HepG2 (cell line): ENCODE measurements around the gene DPEP3. TPM values are rescaled to one million over a fixed set of nuclear protein-coding genes. Genes with fewer than 3 reads are reported as not detected.

ENCODE experiments used
- ARID4A ChIP-seq: sonication (generic); formaldehyde crosslinking; IDR thresholded peaks from 2 replicates; pipeline ENCODE4 v1.5.0; 2020; ENCODE audit warnings: mild to moderate bottlenecking, missing genetic modification reagents, borderline replicate concordance
- FOSL2 ChIP-seq: sonication (generic); formaldehyde crosslinking; IDR thresholded peaks from 2 replicates; pipeline ENCODE4 v1.4.0; 2020; ENCODE audit warnings: missing genetic modification reagents
- GMEB2 ChIP-seq: IDR thresholded peaks from 2 replicates; pipeline ENCODE4 v1.6.1; 2016; ENCODE audit warnings: missing biosample characterization, missing genetic modification reagents, low read depth
- HNRNPK ChIP-seq: fragments of 200-400 bp; formaldehyde crosslinking; IDR thresholded peaks from 2 replicates; pipeline ENCODE4 v1.6.1; 2018; ENCODE audit warnings: low read length, low read depth, moderate library complexity, mild to moderate bottlenecking; ENCODE audit not compliant: poor library complexity, severe bottlenecking
- KLF16 ChIP-seq, 2 experiments: sonication (generic) in 1 of 2; formaldehyde crosslinking in 1 of 2; IDR thresholded peaks; 2 replicates each; pipeline versions ENCODE4 v1.6.1 to v1.8.0; 2016 to 2023; ENCODE audit warnings: missing genetic modification reagents in 2 of 2, missing compliant biosample characterization in 1 of 2
- MTA1 ChIP-seq: sonication (generic); formaldehyde crosslinking; IDR thresholded peaks from 2 replicates; pipeline ENCODE4 v1.4.0; 2020; ENCODE audit warnings: missing genetic modification reagents, mild to moderate bottlenecking, borderline replicate concordance
- MTA3 ChIP-seq: sonication (generic); formaldehyde crosslinking; IDR thresholded peaks from 2 replicates; pipeline ENCODE4 v1.4.0; 2020; ENCODE audit warnings: missing genetic modification reagents
- MZF1 ChIP-seq: sonication (generic); formaldehyde crosslinking; IDR thresholded peaks from 2 replicates; pipeline ENCODE4 v1.8.1; 2023; ENCODE audit warnings: mild to moderate bottlenecking, missing genetic modification reagents, borderline replicate concordance
- SNRNP70 ChIP-seq: fragments of 200-400 bp; formaldehyde crosslinking; IDR thresholded peaks from 2 replicates; pipeline ENCODE4 v1.6.1; 2017; ENCODE audit warnings: mild to moderate bottlenecking, low read depth, low read length, moderate library complexity
- TBP ChIP-seq: sonication (generic); formaldehyde crosslinking; IDR thresholded peaks from 2 replicates; pipeline ENCODE4 v1.5.0; 2020; ENCODE audit warnings: missing genetic modification reagents
- THAP9 ChIP-seq: sonication (generic); formaldehyde crosslinking; IDR thresholded peaks from 2 replicates; pipeline ENCODE4; 2020; ENCODE audit warnings: missing genetic modification reagents, mild to moderate bottlenecking, borderline replicate concordance
- UBTF ChIP-seq: sonication (generic); formaldehyde crosslinking; IDR thresholded peaks from 2 replicates; pipeline ENCODE4 v1.4.0; 2020; ENCODE audit warnings: mild to moderate bottlenecking, missing genetic modification reagents
- ZC3H4 ChIP-seq: sonication (generic); formaldehyde crosslinking; IDR thresholded peaks from 2 replicates; pipeline ENCODE4 v1.4.0; 2020; ENCODE audit warnings: missing genetic modification reagents, borderline replicate concordance
- ZNF317 ChIP-seq: sonication (generic); formaldehyde crosslinking; IDR thresholded peaks from 2 replicates; pipeline ENCODE4 v1.5.0; 2020; ENCODE audit warnings: mild to moderate bottlenecking, missing genetic modification reagents
- ZNF558 ChIP-seq: sonication (generic); formaldehyde crosslinking; IDR thresholded peaks from 2 replicates; pipeline ENCODE4 v1.9.0; 2022; ENCODE audit warnings: mild to moderate bottlenecking, missing genetic modification reagents, borderline replicate concordance
- polyA plus RNA-seq, 8 experiments: library from polyadenylated mRNA; depleted of rRNA in 3 of 8; stranded (reverse) in 7 of 8; unstranded in 1 of 8; fragments of >200 nt; fragmentation: Illumina TruSeq in 4 of 8; extraction: Trizol in 4 of 8; gene quantifications; 2 replicates each; pipeline versions ENCODE4 v1.2.1 to v1.2.3, GENCODE V29; 2011 to 2016; ENCODE audit warnings: low read depth in 4 of 8, missing spikeins in 1 of 8, mixed read lengths in 1 of 8; ENCODE audit not compliant: insufficient read depth in 1 of 8
- total RNA-seq, 5 experiments: library from RNA; depleted of rRNA; stranded (reverse); fragments of >200 nt; fragmentation: Illumina TruSeq; extraction: Trizol; gene quantifications; 2 replicates each; pipeline ENCODE4 v1.2.3, GENCODE V29; 2016; ENCODE audit warnings: low read depth in 1 of 5

Gene DPEP3
- total and polyA plus RNA-seq, 2 of the 13 experiments (the other 11 are each of a cell fraction or from before 2014, with no cell fraction given), result not detected

- no peak for TF ChIP-seq ZC3H4 (CRISPR knock-in tag)
- no peak for TF ChIP-seq MZF1 (CRISPR knock-in tag)
- no peak; the same call in 1 of the 2 replicates for TF ChIP-seq TBP (CRISPR knock-in tag)
- TF ChIP-seq ZNF558 (CRISPR knock-in tag), result no peak
- TF ChIP-seq UBTF (CRISPR knock-in tag), result peak; percentile 35
- TF ChIP-seq MTA1 (CRISPR knock-in tag), result peak; percentile 79; the same call in 1 of the 2 replicates
- TF ChIP-seq THAP9, result peak; percentile 74; the same call in 1 of the 2 replicates
- TF ChIP-seq KLF16 (CRISPR knock-in tag; IDR thresholded peaks at IDR 0.05), result peak in 1 of 2 experiments; percentile 94; a peak in 2 of 4 replicates
- TF ChIP-seq ARID4A (CRISPR knock-in tag), result peak; percentile 81
- TF ChIP-seq MTA3 (CRISPR knock-in tag), result no peak
- peak; percentile 67; the same call in 1 of the 2 replicates for TF ChIP-seq ZNF317 (CRISPR knock-in tag)
- TF ChIP-seq SNRNP70, result no peak
- TF ChIP-seq GMEB2, result no peak
- TF ChIP-seq FOSL2, result peak; percentile 76
- TF ChIP-seq HNRNPK, result no peak
Observed at GRCh38 chr16:67968400-67969253, 11.7 kb downstream of the DPEP3 start, which contains the start of gene SLC12A4 (continued).
